Islet precursor cell (in vitro differentiated cells): ENCODE results near the gene OSTF1.

Experiments used
- DNase-seq: peaks from one replicate; pipeline ENCODE4 v3.0.0-alpha.2; 2018

OSTF1 gene, protein sequence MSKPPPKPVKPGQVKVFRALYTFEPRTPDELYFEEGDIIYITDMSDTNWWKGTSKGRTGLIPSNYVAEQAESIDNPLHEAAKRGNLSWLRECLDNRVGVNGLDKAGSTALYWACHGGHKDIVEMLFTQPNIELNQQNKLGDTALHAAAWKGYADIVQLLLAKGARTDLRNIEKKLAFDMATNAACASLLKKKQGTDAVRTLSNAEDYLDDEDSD

DNA sequence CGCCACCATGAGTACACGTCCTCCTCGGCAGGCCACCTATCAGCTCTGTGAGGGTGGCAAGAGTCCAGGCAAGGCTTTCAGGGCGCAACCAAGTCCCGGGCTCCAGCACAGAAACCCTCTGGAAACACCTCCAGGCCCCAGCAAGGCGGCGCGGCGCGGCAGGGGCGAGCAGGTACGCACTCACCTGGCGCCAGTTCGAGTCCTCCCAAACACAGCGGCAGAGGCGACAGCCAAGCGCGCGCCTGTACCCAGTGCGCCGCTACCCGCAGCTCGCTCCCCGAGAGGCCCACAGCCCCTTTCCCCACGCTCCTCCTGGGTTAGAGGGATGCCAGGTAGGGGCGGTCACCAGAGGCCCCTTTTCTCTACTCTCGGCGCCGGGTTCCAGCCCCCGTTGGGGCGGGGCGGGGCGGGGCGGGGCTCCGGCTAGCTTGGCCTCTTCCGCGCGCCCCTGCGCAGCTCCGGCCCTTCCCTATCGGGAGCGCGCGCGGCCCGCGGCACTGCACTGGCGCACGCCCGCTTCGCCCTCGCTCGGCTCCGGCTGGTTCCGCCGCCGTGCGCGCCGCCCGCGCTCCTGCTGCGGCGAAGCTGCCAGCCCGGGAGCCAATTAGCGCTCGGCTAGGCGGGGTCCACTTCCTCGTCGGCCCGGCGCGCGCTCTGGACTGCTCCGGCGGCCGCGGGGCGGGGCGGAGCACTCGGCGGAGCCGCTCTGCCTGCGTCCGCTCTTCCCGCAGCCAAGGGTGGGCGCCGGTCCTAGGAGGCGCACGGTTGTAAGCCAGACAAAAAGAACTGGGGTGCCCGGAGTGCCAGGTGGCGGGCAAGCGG, at the start of gene OSTF1, which contains the start of gene NMRK1:
Gene OSTF1 (plus strand): TSS at position 691 of the 822 bp plus-strand sequence. CDS start 179 bp downstream, outside the sequence.
Gene NMRK1 (minus strand): TSS at position 332 of the 822 bp plus-strand sequence. CDS start 5,040 bp downstream, outside the sequence.
- DNase-seq = peak; percentile 98

DNA sequence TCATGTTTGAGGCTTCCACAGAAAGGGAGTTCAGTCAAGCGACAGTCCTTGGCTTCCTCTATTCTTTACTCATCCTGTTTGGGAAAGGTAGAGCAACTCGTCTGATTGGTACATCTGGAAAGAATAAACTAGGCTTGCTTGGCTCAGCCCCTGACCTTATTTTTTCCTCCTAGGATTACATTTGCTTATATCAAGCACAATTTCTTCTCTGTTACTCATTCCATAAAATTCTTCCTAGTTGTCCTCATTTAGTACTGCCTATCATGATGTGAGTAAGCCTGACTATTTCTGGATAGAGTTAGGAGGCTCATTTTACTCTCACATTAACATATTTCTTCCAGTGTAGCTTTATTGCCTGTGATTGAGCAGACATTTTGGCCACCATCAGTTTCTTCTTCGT, 49.3 kb upstream of the OSTF1 start:
- no peak for DNase-seq

DNA sequence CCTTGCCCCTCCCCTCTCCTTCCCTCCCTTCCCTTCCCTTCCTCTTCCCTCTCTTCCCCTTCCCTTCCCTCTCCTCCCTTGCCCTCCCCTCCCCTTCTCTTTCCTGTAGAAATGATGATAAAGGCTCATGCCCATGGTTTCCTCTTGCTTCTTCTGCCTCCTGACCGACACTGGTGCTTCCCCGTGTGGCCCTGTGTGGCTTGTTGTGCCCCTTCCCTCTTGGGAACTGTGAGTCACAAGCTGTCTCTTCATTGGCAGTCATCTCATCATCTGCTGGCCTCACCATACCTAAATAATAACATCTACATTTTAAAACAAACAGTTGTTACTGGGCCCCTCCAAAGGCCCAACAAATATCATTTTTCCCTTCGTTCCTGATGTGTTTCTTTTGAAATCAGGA, 48.5 kb upstream of the OSTF1 start:
- DNase-seq = no peak

DNA sequence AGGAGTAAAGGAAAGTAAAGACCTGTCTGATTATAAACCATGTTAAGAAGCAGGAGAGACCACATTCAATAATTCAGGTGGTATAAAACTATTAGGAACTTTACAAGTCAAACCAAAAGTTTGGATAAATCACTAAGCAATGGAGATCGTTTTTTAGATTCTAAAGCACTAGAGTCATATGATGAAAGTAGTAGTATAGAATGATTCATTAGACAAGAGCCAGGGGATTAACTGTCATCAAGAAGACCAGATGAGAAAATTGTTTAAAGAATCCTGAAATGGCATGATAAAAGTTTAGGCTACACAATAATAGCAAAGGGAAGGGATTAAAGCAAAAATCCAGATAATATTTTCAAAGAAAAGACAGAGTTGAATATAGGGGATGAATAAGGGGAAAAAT, 47.3 kb upstream of the OSTF1 start:
- no peak for DNase-seq

DNA sequence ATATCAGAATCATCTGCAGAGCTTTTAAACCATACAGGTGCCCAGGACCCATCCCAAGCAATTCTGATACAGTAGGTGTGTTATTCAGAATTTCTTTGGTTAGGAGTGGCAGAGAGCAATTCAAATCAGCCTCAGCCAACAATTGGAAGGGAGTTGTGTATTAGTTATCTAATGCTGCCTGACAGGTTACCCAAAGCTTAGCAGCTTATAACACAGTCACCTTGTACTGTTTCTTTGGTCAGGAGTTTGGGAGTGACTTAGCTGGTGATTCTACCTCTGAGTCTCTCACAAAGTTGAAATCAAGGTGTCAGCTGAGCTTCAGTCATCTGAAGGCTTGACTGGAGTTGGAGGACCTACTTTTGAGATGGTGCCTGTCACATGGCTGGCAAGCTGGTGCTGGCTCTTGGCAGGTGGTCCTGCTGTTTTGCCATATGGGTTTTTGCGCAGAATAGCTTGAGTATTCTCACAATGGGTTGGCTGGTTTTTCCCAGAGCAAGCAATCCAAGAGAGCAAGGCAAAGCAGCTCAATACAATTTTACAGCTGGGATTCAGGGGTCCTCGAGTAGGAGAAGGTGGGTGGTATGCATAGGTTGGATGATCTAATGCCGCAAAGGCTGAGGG, 41.5 kb upstream of the OSTF1 start:
- no peak for DNase-seq

DNA sequence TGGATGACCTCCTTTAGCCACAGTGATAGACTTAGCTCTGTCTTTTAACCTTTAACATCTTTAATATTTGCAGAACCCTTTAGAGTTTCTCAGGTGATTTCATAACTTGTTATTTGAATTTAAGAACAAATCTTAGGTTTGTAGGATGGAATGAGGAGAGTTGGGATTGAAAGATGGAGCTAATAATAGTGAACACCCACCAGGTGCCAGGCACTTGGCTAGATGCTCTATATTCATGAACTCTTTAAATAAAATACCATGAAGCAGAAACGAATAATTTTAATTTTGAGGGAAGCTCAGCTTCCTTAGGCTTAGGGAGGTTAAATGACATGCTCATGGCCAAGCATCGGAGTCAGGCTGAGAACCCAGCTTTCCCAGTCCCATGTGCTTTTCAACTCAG, 40.8 kb upstream of the OSTF1 start:
- no peak for DNase-seq

DNA sequence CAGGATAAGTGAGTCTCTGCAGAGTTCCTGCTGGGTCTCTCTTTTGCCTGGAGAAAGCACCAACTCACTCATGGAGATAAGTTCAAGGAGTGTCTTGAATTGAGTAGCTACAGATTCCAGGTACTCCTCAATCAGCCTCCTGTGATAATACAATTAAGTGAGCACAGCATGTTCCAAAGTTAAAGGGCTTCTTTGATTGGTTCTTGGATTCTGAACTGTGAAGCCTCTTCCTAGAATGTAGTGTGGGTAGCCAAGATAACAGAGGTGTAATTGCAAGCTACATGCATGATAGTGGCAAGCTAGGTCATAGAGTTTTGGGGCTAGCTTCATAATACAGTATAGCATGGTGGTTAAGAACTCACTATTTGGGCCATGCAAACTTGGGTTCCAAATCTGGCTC, 37.0 kb upstream of the OSTF1 start:
- DNase-seq = no peak

DNA sequence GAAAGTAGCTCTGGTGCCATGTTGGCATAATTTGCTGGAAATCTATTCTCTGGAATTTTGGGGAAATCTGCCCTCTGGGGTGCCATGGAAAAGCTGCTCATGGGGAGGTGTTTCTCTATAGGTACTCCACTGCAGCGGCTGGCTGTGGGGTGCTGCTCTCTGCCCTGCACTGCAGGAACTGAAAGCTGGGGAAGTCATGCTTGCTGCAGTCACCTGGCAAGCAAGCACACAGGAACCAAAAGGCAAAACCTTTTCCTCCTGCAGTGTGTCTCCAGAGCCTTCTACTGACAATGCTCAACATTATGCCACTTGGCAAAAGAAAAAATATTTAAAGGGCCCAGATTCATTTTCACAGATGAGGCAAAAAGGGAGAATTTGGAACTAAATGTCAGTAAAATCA, 34.4 kb upstream of the OSTF1 start:
- no peak for DNase-seq

DNA sequence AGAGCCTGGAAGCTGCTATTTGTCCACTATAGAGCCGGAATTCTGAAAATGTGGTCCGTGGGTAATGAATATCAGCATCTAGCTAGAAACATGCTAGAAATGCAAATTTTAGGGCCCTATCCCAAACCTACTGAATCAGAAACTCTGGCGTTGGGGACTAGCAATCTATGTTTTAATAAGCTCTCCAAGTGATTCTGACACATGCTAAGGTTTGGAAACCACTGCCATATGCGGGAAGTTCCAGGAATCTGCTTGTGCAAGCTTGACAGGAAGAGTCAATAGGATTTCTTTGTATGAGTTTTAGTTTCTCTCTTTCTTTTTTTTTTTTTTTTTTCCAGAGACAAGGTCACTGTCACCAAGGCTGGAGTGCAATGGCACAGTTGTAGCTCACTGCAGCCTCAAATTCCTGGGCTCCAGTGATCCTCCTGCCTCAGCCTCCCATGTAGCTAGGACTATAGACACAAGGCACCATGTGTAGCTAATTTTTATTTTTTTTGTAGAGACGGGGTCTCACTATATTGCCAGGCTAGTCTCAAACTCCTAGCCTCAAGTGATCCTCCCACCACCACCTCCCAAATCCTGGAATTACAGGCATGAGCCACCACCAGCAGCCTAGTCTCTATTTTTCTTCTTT, 33.8 kb upstream of the OSTF1 start:
- no peak for DNase-seq

DNA sequence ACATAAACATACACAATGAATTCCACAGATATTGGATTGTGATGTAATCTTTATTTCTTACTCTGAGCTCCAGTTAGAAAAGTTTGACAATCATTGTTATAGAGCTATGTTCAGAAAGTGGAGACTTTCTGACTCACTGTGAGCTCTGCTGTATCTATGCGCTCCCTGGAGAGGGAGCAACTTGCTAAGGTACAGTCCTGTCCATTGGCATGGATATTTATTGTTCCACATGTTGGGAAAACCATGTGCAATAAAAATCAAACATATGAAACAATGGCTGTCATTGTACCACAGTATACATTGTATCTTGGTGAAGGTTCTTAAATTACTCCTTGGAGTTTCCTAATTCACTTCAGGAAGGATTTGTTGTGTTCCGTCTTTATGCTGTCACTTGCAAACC, 27.1 kb upstream of the OSTF1 start:
- no peak for DNase-seq

DNA sequence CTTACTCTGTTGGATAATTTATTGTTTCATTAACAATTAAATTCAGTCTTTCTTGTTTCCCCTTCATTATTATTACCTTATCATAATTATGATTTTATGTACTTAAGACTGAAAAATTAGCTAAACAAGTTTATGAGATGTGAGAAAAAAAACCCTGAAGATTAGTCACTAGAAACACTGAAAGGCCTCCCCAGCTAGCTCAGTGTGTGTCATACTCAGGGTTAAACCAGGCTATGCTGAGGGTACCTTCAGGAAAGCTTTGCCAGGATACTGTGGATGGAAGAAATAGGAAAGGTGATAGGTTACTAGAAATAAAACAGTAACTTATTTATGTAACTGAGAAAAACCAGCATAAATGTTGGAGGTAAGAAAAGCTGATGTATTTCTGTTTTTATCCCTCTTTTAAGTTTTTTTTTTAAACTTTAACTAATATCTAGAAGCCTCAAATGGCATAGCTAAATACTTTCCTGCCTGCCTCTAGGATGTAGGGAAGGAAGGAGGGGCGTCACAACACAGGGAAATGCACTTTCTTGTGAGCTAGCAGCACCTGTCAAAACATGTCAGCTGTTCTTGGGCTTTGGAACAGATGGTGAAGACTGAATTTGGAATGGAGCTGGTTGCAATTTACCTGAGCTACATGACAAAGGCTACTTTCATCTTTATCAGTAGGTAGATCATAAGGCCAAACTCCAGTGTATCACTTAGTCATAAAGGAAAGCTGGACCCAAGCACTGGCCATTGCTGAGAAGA, 24.6 kb upstream of the OSTF1 start:
- DNase-seq = no peak

DNA sequence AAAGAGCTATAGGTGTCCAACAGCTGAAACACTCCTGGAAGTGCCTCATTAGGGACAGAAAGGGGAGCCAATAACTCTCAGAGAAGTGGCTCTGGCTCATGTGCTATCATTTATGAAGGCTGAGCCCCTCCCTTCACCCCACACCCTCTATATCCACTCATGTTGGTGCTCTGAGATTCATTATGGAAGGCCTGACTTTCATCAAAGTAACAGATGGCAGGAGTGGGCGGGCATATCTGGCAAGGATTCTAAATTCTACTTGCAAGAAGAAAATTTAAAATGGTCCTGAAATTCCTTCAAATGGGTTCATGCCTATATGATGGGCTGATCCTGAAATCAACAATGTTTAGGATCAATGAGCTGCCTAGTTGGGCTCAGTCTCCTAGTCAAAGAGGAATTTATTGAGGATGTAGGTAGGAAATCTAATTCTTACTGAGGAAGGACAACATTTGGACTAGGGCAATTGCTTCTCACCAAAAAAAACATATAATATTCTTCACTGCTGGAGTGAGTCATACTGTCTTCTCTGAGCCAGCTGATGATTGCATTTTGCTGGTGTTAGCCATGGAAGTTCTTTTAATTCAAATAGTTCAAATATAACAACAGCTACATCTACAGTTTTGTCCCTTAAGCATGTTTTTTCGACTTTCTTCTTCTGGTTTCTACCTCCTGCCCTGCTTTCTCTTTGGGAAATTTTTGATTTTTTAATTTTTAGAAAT, 23.8 kb upstream of the OSTF1 start:
- no peak for DNase-seq

DNA sequence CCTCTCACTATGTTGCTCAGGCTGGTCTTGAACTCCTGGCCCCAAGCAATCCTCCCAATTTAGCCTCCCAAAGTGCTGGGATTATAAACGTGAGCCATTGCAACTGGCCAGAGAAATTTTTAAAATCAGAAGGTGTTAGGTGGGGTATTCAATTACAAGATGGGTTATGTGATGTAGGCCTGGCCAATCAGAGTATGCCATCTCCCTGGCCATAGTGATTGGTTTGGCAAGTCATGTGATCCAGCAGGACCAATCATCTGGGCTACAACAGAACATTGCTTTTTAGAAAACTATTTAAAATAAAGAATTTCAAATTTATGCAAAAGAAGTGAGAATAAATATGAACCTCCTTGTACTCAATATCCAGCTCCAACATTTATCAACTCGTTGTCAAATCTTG, 22.8 kb upstream of the OSTF1 start:
- no peak for DNase-seq

DNA sequence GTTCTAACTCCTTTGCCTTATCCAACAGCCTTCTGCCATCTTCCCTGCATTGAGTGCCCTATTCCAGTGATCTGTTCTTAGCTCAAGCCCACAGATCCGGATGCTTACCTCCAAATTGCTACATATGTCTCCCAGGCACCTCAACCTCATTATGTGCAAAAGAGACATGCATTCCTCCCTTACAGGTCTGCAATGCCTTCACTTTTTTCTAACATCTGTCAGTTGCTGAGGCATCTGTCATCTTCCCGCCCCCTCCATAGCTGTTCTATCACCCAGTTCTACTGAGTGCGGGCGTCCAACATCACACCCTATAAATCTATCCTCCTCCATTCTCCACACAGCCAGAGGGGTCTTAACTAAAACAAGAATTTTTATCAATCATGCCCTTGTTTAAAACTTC, 20.4 kb upstream of the OSTF1 start:
- peak; percentile 57 for DNase-seq

DNA sequence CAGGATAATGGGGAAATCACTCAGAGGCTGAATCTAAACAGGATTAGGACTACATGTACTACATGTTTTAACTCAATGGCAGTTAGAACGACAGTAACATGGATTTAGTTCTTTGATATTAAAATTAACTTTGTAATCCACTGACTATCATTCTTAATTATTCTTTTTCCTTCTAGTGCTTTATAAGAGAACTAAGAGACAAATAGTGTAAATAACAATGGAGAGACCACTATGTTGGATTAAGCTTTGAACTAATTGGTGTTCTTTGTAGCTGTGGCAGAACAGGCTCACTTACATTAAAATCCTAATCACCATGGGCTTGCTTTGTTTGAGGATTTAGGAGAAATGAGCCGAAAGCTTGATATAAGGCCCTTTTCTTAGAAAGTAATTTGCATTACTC, 19.1 kb upstream of the OSTF1 start:
- no peak for DNase-seq

DNA sequence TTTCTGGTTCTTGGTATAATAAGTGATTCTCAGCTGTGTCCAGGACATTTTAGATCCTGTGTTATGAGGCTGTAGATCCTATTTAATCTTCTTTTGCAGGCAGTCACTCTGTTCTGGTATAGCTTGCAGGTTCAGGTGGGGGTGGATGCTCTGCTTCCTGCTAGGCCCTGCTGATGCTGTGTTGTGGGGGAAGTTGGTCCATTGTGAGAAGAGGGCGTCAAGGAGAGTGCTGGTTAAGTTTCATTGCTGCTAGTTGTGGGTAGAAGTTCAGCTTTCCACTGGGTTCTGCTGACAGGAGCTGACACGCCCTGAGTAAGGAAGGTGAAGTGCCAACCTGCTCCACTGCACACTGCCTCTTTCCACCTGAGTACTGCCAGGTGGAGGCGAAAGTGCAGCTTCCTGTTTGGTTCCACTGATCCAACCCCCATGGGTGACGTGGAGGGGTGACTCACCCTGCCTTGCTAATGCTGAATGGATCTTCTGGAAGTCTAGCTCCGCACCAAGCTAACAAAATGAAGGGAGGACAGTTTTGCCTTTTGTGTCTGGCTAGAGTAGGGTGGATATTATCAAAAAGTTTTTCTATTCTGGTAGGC, 16.7 kb upstream of the OSTF1 start:
- peak; percentile 59 for DNase-seq

DNA sequence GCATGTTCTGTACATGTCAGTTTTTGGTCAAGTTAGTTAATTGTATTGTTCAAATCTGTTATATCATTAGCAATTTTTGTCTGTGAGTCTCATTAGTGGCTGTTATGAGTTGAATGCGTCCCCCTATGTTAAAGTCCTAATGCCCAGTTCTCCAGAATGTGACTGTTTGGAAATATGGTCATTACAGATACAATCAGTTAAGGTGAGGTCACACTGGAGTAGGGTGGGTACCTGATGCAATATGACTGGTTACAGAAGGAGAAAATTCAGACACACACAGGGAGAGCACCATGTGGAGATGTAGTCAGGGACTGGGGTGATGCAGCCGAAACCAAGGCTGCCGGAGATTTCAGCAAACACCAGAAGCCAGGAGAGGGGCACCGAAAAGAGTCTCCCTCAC, 15.4 kb upstream of the OSTF1 start:
- no peak for DNase-seq

DNA sequence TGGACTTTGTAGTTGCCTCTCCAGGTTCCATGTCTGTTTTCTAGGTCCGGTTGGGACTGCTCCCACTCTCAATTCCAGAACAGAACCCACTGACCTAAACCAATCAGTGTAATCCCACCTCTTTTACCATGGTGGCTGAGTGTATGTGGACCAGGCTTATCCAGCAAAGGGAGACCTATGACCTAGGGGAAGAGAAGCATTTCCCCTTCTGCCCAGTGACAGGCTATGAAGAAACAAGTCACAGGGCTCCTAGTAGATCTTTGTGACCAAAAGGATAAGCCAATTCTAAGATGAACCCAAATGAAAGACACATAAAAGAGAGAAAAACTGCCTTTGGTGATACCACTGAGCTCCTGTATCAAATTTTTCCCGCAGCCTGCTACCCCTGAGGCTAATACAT, 6.7 kb upstream of the OSTF1 start:
- DNase-seq = no peak

DNA sequence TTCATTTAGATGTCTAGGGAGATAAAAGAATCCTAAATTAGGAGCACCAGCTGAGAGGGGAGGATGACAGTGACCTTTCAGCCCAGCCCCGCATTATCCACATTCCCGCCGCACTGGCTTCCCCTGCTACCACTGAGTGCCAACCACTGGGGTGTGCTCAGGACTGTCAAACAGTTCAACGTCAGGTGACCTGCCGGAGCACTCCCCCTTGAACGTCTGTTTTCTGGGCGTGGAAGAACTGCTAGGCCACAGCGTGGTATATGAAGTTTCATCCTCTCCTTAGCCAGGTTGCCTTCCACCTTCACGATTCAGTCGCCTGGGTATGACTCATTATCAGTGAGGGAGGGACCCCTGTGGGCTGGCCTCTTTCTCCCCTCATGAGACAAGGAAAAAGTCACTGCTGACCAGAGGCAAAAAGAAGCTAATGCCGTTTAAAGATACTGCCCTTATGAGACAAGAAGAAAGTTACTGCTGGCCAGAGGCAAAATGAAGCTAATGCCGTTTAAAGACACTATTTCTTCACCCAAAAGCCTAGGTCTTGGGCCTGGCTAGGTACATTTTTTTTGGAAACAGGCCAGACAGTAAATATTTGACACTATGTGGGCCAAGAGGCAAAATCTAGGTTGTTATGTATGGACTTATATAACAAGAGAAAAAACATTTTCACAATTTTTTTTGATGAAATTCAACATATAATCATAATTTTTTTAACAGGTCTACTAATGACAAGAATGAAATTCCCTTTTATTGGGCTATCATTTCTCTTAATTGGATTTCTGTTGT, 4.9 kb upstream of the OSTF1 start:
- DNase-seq = peak; percentile 86

DNA sequence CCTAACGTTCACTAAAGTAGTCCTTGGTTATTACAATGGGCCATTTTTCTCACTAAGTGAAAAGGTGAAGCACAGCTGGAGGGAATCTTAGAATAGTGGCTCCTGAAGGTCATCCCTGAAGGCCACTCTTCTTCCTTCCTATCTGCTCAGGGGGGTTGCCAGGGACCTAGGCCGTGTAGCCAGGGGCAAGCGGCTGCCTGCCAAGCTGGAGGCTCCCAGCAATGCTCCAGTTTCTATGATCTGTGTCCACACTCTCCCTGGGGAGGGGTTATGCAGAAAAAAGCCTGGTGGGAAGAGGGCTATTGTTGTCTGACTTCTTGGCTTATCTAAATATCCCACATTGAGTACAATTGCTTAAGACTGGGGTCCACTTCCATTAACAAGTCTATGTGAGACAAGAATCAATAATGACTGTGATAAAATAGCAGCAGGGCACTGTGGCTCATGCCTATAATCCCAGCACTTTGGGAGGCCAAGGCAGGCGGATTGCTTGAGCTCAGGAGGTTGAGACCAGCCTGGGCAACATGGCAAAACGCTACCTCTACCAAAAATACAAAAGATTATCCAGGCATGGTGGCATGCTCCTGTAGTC, 4.1 kb upstream of the OSTF1 start:
- DNase-seq = no peak
